HG03354 (cell line): ENCODE data around the gene TEAD3.
"Not testable (repeated sequence)": the region's sequence is repeated elsewhere in the genome, so short reads cannot be mapped to it uniquely, and the experiment has no call there.

ENCODE experiments used
- ATAC-seq: cut with Tn5 transposase; IDR thresholded peaks from one replicate; pipeline ENCODE4 v1.9.1; 2021; ENCODE audit warnings: mild to moderate bottlenecking; ENCODE audit not compliant: unreplicated experiment, poor library complexity, severe bottlenecking

TEAD3 gene

GRCh38 chr6:35515939-35516338, 19.1 kb upstream of the TEAD3 start:
- ATAC-seq, result not testable (repeated sequence)

GRCh38 chr6:35514587-35514986, 17.7 kb upstream of the TEAD3 start:
- ATAC-seq, result no peak

- no peak for ATAC-seq
Measured at GRCh38 chr6:35512740-35513139, 15.9 kb upstream of the TEAD3 start, which contains the start of gene TULP1. TSS of gene TULP1 (minus strand) at chr6:35512896. CDS start at chr6:35512858, 38 bp downstream.

GRCh38 chr6:35512006-35512405, 15.1 kb upstream of the TEAD3 start:
- no peak for ATAC-seq

- ATAC-seq, result no peak
Measured at GRCh38 chr6:35511562-35511941, 14.7 kb upstream of the TEAD3 start.

- no peak for ATAC-seq
Measured at GRCh38 chr6:35510916-35511561, 14.2 kb upstream of the TEAD3 start.

- no peak for ATAC-seq
Measured at GRCh38 chr6:35508542-35508941, 11.7 kb upstream of the TEAD3 start.

- ATAC-seq, result no peak
Measured at GRCh38 chr6:35508027-35508426, 11.1 kb upstream of the TEAD3 start.

GRCh38 chr6:35507221-35507620, 10.3 kb upstream of the TEAD3 start:
- no peak for ATAC-seq

- no peak for ATAC-seq
Measured at GRCh38 chr6:35506536-35506935, 9.7 kb upstream of the TEAD3 start.

GRCh38 chr6:35505999-35506412, 9.1 kb upstream of the TEAD3 start:
- ATAC-seq, result no peak

- ATAC-seq, result no peak
Measured at GRCh38 chr6:35503534-35503933, 6.7 kb upstream of the TEAD3 start.

- ATAC-seq, result no peak
Measured at GRCh38 chr6:35501784-35502183, 4.9 kb upstream of the TEAD3 start.

- no peak for ATAC-seq
Measured at GRCh38 chr6:35500782-35501181, 3.9 kb upstream of the TEAD3 start.

GRCh38 chr6:35499372-35499771, 2.5 kb upstream of the TEAD3 start:
- ATAC-seq, result no peak

GRCh38 chr6:35498422-35499067, 1.7 kb upstream of the TEAD3 start:
- ATAC-seq, result no peak

GRCh38 chr6:35497571-35498421, 917 bp upstream of the TEAD3 start:
- no peak for ATAC-seq

GRCh38 chr6:35496036-35496840, 641 bp downstream of the TEAD3 start:
- no peak for ATAC-seq

GRCh38 chr6:35495258-35496035, 1.4 kb downstream of the TEAD3 start:
- no peak for ATAC-seq
